A673 (cell line): ENCODE results near the gene MCUB. TPM values are rescaled to one million over a fixed set of nuclear protein-coding genes. Genes with fewer than 3 reads are reported as not detected.

Source experiments
- BruUV-seq: library from RNA; stranded (reverse); fragments of 400-500 nt; replicated peaks from 2 replicates; lab custom pipeline; 2021; lab: Mats Ljungman, UMichigan
- CTCF ChIA-PET: fragments of 300-600 bp; sonication (Branson Sonifier 250); formaldehyde crosslinking; loops from one replicate; lab custom pipeline; 2022; ENCODE audit warnings: antibody characterized with exemption; lab: Charles Lee
- POLR2A ChIA-PET: fragments of 300-600 bp; sonication (Branson Sonifier 250); formaldehyde crosslinking; loops from one replicate; lab custom pipeline; 2022; ENCODE audit warnings: antibody characterized with exemption; ENCODE audit not compliant: low non-redundant PET; lab: Charles Lee
- DNase-seq: peaks from one replicate; pipeline ENCODE4 v3.0.0-alpha.2; 2015; ENCODE audit warnings: low spot score
- H3K27ac ChIP-seq: fragments of 200-600 bp; sonication (generic); 2 replicates; pipeline ENCODE4 v1.5.1; 2016; ENCODE audit warnings: mixed run types, low read depth, mild to moderate bottlenecking, mixed read lengths, antibody characterized with exemption, low read length; ENCODE audit not compliant: poor library complexity, severe bottlenecking
- H3K27me3 ChIP-seq: fragments of 200-600 bp; sonication (generic); replicated peaks from 2 replicates; pipeline ENCODE4 v1.6.1; 2017; ENCODE audit warnings: mixed run types, low read depth, mild to moderate bottlenecking, mixed read lengths, antibody characterized with exemption, low read length; ENCODE audit not compliant: insufficient read depth, poor library complexity
- H3K36me3 ChIP-seq: fragments of 200-600 bp; sonication (generic); 2 replicates; pipeline ENCODE4 v1.6.1; 2016; ENCODE audit warnings: mixed run types, mild to moderate bottlenecking, mixed read lengths, antibody characterized with exemption, low read length; ENCODE audit not compliant: insufficient read depth, poor library complexity, severe bottlenecking
- H3K4me1 ChIP-seq: fragments of 200-600 bp; sonication (generic); 2 replicates; pipeline ENCODE4 v1.6.1; 2017; ENCODE audit warnings: mixed run types, mild to moderate bottlenecking, mixed read lengths, antibody characterized with exemption, low read length; ENCODE audit not compliant: insufficient read depth, poor library complexity, severe bottlenecking
- H3K4me3 ChIP-seq: fragments of 200-600 bp; sonication (generic); 2 replicates; pipeline ENCODE4 v1.5.1; 2016; ENCODE audit warnings: low read depth, mixed run types, mild to moderate bottlenecking, mixed read lengths, low read length; ENCODE audit not compliant: poor library complexity, severe bottlenecking
- H3K9me3 ChIP-seq: fragments of 200-600 bp; sonication (generic); 2 replicates; pipeline ENCODE4 v1.6.1; 2016; ENCODE audit warnings: mixed run types, low read depth, mild to moderate bottlenecking, mixed read lengths, antibody characterized with exemption, low read length; ENCODE audit not compliant: poor library complexity, severe bottlenecking
- CTCF ChIP-seq: fragments of 300-800, 200-600 bp; sonication (generic); conservative IDR thresholded peaks from 2 replicates; pipeline ENCODE4 v1.5.1; 2017; ENCODE audit warnings: low read depth, mild to moderate bottlenecking, antibody characterized with exemption, low read length, moderate library complexity, mixed read lengths
- EZH2 ChIP-seq: fragments of 200-600 bp; sonication (generic); IDR thresholded peaks from 2 replicates; pipeline ENCODE4 v1.6.1; 2017; ENCODE audit warnings: borderline replicate concordance, low read depth, mild to moderate bottlenecking, mixed read lengths, antibody characterized with exemption, low read length; ENCODE audit not compliant: poor library complexity, severe bottlenecking
- intact Hi-C: fragments of 100-400 bp; cut with micrococcal nuclease; formaldehyde crosslinking; loops from one replicate; pipeline ENCODE4 v1.10.0; 2022; ENCODE audit not compliant: unreplicated experiment
- total RNA-seq: library from RNA; stranded (reverse); gene quantifications from 2 replicates; pipeline ENCODE4 v1.2.3, GENCODE V29; 2021

Gene MCUB
- total RNA-seq, 1 experiment from 2014 or later: 30.0 TPM

- Histone ChIP-seq H3K27ac (no peak overlapping the region), H3K27me3 (no peaks in the 10 kb centered on the region), H3K4me3 (peak overlapping the region; percentile 86), H3K36me3 (no peaks in the 10 kb centered on the region), H3K9me3 (no peaks in the 10 kb centered on the region), H3K4me1 (peaks cover 11% of the 10 kb centered on the region)
- intact Hi-C loops: no loop called here
- ChIA-PET POLR2A (no interaction called here), CTCF (no interaction called here)
- TF ChIP-seq CTCF (no peak), EZH2 (no peak)
- DNase-seq: no peak
- BruUV-seq: no TSS peak
These were observed 168.3 kb downstream of the MCUB start for GRCh38 chr4:109728385-109728784.

- intact Hi-C loops: no loop called here
- POLR2A ChIA-PET: no interaction called here
These were observed 169.2 kb downstream of the MCUB start for GRCh38 chr4:109729117-109729717.

GRCh38 chr4:109729718-109730618 is 169.9 kb downstream of the MCUB start, which contains the start of gene PLA2G12A:
Gene PLA2G12A, minus strand, starts transcription at chr4:109730070. Its CDS starts 261 bp downstream, at chr4:109729809.
- no peaks in the 10 kb centered on the region for H3K9me3 ChIP-seq
- H3K27me3 ChIP-seq: no peaks in the 10 kb centered on the region
- intact Hi-C loops: no loop called here
- peak within 1 kb of the TSS; percentile 52 for H3K27ac ChIP-seq
- POLR2A ChIA-PET: no interaction called here
- H3K36me3 ChIP-seq: no peaks in the 10 kb centered on the region
- TF ChIP-seq CTCF: no peak
- no peak for TF ChIP-seq EZH2
- CTCF ChIA-PET: no interaction called here
- peak within 1 kb of the TSS; percentile 86 for H3K4me3 ChIP-seq
- BruUV-seq: no TSS peak
- H3K4me1 ChIP-seq: peaks cover 11% of the 10 kb centered on the region
- peak; percentile 71 for DNase-seq

More at GRCh38 chr4:109729117-109729717, 169.2 kb downstream of the MCUB start:
- TSS peak; percentile 37 for BruUV-seq
- Histone ChIP-seq H3K27me3 (no peaks in the 10 kb centered on the region), H3K4me3 (peak overlapping the region; percentile 86), H3K27ac (peak overlapping the region; percentile 20), H3K9me3 (no peaks in the 10 kb centered on the region), H3K4me1 (peaks cover 11% of the 10 kb centered on the region), H3K36me3 (no peaks in the 10 kb centered on the region)
- no peak for TF ChIP-seq EZH2
- no peak for TF ChIP-seq CTCF
- CTCF ChIA-PET: no interaction called here
- peak; percentile 17 for DNase-seq
